ENCODE results near the gene FIGLA.

FIGLA gene

DNA sequence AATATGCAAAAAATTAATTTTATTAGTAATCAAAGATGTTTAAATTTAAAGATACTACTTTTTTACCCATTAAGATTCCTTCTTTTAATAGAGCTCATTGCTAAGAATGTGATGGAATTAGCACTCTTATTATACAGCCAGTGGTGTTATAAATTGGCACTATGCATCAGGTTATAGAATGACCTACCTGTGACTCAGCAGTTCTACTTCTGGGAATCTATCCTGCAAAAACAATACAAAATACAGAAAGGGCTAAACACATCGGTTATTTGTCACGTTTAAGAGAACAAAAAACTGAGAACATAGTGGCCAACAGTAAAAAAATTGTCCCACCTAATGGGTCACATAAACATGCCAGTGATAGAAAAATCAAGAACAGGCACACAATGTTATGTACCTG lies 13.0 kb downstream of the FIGLA start:
- H3K4me3 ChIP-seq (ENCODE audit: control insufficient read depth, low read depth, low read length): no peak overlapping the region
- DNase-seq (ENCODE audit: low read depth): no peak
- TF ChIP-seq, protein P1, sequence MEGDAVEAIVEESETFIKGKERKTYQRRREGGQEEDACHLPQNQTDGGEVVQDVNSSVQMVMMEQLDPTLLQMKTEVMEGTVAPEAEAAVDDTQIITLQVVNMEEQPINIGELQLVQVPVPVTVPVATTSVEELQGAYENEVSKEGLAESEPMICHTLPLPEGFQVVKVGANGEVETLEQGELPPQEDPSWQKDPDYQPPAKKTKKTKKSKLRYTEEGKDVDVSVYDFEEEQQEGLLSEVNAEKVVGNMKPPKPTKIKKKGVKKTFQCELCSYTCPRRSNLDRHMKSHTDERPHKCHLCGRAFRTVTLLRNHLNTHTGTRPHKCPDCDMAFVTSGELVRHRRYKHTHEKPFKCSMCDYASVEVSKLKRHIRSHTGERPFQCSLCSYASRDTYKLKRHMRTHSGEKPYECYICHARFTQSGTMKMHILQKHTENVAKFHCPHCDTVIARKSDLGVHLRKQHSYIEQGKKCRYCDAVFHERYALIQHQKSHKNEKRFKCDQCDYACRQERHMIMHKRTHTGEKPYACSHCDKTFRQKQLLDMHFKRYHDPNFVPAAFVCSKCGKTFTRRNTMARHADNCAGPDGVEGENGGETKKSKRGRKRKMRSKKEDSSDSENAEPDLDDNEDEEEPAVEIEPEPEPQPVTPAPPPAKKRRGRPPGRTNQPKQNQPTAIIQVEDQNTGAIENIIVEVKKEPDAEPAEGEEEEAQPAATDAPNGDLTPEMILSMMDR (IDR thresholded peaks at IDR 0.05; ENCODE audit: control insufficient read depth, insufficient read depth, low read depth, low read length, missing control alignments): no peak

DNA sequence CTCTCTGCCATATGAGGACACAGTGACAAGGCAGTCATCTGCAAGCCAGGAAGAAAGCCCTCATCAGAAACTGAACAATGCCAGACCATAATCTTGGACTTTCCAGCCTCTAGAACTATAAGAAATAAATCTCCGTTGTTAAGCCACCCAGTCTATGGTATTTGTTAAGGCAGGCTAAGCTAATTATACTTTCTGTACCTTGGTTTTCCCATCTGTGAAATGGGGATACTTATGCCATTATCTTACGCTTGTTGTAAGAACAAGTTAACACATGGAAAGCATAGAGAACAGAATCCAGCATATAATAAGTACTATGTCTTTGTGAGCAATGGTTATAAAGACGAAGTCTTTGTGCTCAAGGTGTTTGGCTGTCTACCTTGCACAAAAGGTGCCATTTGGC lies 14.2 kb downstream of the FIGLA start:
- TF ChIP-seq, protein P1 (IDR thresholded peaks at IDR 0.05; ENCODE audit: control insufficient read depth, insufficient read depth, low read depth, low read length, missing control alignments): no peak
- H3K4me3 ChIP-seq (ENCODE audit: control insufficient read depth, low read depth, low read length): no peak overlapping the region
- no peak for DNase-seq (ENCODE audit: low read depth)

DNA sequence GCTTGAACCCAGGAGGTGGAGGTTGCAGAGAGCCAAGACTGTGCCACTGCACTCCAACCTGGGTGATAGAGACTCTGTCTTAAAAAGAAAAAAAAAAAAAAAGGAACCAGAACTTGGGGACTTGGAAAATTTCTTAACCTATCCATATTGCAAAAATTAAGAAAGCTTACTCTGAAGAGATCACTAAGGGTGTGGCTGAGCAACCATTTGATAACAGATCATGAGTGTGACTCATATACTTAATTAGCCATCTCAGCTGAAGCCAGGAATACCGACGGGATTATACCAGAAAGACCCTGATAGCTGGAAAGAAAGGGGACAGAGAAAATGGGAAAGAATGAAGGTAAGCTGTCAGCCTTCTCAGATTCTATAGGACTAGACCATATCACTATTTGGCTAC lies 15.3 kb downstream of the FIGLA start:
- TF ChIP-seq, protein P1 (IDR thresholded peaks at IDR 0.05; ENCODE audit: control insufficient read depth, insufficient read depth, low read depth, low read length, missing control alignments): no peak
- DNase-seq (ENCODE audit: low read depth): no peak
- no peak overlapping the region for H3K4me3 ChIP-seq (ENCODE audit: control insufficient read depth, low read depth, low read length)

DNA sequence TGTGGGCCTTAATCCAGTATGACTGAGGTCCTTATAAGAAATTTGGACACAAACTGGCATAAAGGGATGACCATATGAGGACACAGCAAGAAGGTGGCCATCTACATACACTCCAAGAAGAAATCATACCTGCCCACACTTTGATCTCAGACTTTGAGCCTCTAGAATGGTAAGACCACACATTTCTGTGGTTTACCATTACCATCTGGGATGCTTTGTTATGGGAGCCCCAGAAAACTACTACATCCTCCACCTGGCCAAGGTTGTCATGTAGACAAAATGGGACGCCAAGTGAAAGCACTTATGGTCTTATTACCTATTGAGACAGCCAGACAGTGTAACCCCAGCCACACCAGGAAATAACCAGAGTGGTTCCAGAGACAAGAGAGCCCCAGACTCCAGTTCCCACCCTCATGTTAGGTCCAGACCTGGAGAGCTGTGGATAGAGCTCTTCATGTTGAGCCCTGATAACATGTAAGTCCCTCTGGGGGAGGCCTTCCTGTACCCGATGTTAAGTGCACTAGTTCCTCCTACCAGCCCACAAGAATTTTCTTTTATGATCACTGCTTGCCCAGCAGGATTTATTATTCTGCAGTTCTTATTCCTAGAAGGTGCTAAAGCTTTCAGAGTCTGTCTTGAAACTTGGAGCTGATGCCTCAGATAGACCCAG lies 17.8 kb downstream of the FIGLA start:
- TF ChIP-seq, protein P1 (IDR thresholded peaks at IDR 0.05; ENCODE audit: control insufficient read depth, insufficient read depth, low read depth, low read length, missing control alignments): no peak
- no peak for DNase-seq (ENCODE audit: low read depth)

DNA sequence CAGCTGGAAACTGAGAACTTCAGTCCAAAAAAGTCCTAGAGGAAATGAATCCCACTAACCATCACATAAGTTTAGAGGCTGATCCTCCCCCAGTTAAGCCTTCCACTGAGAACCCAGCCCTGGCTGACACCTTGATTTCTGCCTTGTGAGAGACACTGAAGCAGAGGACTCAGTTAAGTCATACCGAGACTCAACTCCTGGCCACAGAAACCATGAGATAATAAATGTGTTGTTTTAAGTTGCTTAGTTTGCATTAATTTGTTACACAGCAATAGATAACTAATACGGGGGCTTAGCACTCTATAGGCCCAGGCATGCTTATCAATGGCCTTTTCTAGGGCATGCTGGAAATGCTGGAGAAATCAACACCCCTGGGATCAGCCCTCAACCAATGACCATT lies 19.0 kb downstream of the FIGLA start:
- H3K4me3 ChIP-seq (ENCODE audit: control insufficient read depth, low read depth, low read length): no peak overlapping the region
- TF ChIP-seq, protein P1 (IDR thresholded peaks at IDR 0.05; ENCODE audit: control insufficient read depth, insufficient read depth, low read depth, low read length, missing control alignments): no peak
- no peak for DNase-seq (ENCODE audit: low read depth)

More for the DNA sequence above, 17.8 kb downstream of the FIGLA start:
- H3K4me3 ChIP-seq (ENCODE audit: control insufficient read depth, low read depth, low read length): no peak overlapping the region

DNA sequence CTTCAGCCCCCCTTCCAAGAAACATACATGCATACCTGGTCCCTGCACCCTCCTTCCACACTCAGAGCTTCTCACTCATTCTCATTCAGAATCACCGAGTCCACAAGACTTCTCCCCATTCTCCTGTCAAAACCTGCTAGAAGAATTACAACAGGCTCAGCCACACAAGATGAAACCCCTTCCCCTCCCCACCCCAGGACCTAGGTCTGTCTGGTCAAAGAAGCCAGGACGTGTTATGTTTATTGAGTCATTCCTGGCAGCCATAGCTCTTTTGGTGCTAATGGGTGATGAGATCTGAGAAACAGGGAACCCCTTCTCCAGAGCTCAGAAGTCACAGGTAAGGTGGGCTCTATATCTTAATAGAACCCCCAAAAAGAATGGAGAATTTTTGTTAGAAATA lies 21.0 kb downstream of the FIGLA start:
- TF ChIP-seq, protein P1 (IDR thresholded peaks at IDR 0.05; ENCODE audit: control insufficient read depth, insufficient read depth, low read depth, low read length, missing control alignments): no peak
- no peak overlapping the region for H3K4me3 ChIP-seq (ENCODE audit: control insufficient read depth, low read depth, low read length)
- DNase-seq (ENCODE audit: low read depth): no peak
